Loucy (cell line): ENCODE results near the gene TBC1D24.

Experiments
- H2AFZ ChIP-seq: fragments of 200-600 bp; sonication (generic); 2 replicates; pipeline ENCODE4 v1.6.0; 2016; ENCODE audit warnings: antibody characterized with exemption, mild to moderate bottlenecking, low read length, moderate library complexity
- H3F3A ChIP-seq: fragments of 200-600 bp; 2 replicates; pipeline ENCODE4 v1.6.0; 2016; ENCODE audit warnings: antibody characterized with exemption, low read depth, mild to moderate bottlenecking
- H3K27me3 ChIP-seq: fragments of 200-600 bp; sonication (generic); 2 replicates; pipeline ENCODE4 v1.6.1; 2014; ENCODE audit warnings: low read length, mild to moderate bottlenecking; ENCODE audit not compliant: insufficient read depth, poor library complexity, severe bottlenecking
- H3K36me3 ChIP-seq: fragments of 200-600 bp; sonication (generic); 2 replicates; pipeline ENCODE4 v1.6.1; 2016; ENCODE audit warnings: low read length; ENCODE audit not compliant: insufficient read depth
- H3K4me1 ChIP-seq: fragments of 200-600 bp; sonication (generic); 2 replicates; pipeline ENCODE4 v1.5.1; 2014; ENCODE audit warnings: low read length, mild to moderate bottlenecking; ENCODE audit not compliant: insufficient read depth, poor library complexity, severe bottlenecking
- H3K4me2 ChIP-seq: fragments of 200-600 bp; sonication (generic); 2 replicates; pipeline ENCODE4 v1.6.0; 2014; ENCODE audit warnings: antibody characterized with exemption, low read length, low read depth, mild to moderate bottlenecking; ENCODE audit not compliant: poor library complexity, severe bottlenecking
- H3K4me3 ChIP-seq: fragments of 200-600 bp; sonication (generic); 2 replicates; pipeline ENCODE4 v1.5.1; 2014; ENCODE audit warnings: low read length, mild to moderate bottlenecking, mixed read lengths; ENCODE audit not compliant: poor library complexity, severe bottlenecking
- H3K79me2 ChIP-seq: fragments of 200-600 bp; sonication (generic); 2 replicates; pipeline ENCODE4 v1.6.1; 2014; ENCODE audit warnings: low read length; ENCODE audit not compliant: insufficient read depth
- H3K9ac ChIP-seq: fragments of 200-600 bp; sonication (generic); 2 replicates; pipeline ENCODE4 v1.6.0; 2014; ENCODE audit warnings: mild to moderate bottlenecking, low read depth, low read length, moderate library complexity; ENCODE audit not compliant: poor library complexity, severe bottlenecking
- H3K9me2 ChIP-seq: fragments of 200-600 bp; sonication (generic); replicated peaks from 2 replicates; pipeline ENCODE4 v1.6.1; 2016; ENCODE audit warnings: low read depth, low read length, mixed read lengths
- H3K9me3 ChIP-seq: fragments of 200-600 bp; sonication (generic); 2 replicates; pipeline ENCODE4 v1.6.1; 2014; ENCODE audit warnings: mild to moderate bottlenecking, antibody characterized with exemption, low read length, low read depth; ENCODE audit not compliant: insufficient read depth
- H4K20me1 ChIP-seq: fragments of 200-600 bp; sonication (generic); 2 replicates; pipeline ENCODE4 v1.6.0; 2014; ENCODE audit warnings: antibody characterized with exemption, low read length, mild to moderate bottlenecking; ENCODE audit not compliant: insufficient read depth, poor library complexity, severe bottlenecking
- EZH2phosphoT487 ChIP-seq: fragments of 200-600 bp; IDR thresholded peaks from 2 replicates; pipeline ENCODE4 v1.6.1; 2018; ENCODE audit warnings: antibody characterized with exemption, mild to moderate bottlenecking, moderate library complexity, borderline replicate concordance
- TF ChIP-seq, protein P1 (sequence below): fragments of 200-600 bp; sonication (generic); conservative IDR thresholded peaks from 2 replicates; pipeline ENCODE4 v1.5.1; 2014; ENCODE audit warnings: mild to moderate bottlenecking, antibody characterized with exemption, low read length

TBC1D24 gene

DNA sequence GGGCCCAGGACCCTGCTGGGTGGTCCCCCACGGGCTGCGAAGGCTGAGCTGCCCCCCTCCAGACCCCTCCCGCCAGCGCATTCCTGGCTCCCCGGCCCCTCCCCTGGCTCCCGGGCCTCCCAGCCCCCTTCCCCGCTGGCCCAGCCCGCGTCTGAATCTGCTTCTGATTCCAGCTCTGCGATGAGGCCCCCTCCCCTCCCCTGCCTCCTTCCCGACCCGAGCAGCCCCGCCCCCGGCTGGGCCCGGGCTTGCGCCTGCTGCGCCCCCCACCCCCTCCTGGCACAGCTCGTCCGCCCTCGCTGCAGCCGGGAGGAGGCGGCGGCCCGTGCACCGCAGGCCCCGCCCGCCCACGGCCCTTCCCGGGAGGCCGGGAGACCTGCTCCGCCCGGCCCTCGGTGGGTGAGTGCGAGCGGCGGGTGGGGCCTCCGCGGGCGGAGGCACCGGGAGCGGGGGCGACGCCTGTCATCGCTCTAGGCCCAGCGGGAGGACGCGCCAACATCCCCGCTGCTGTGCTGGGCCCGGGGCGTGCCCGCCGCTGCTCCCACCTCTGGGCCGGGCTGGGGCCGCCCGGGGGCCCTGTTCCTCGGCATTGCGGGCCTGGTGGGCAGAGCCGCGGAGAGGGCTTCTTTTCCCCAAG lies 3.8 kb upstream of the TBC1D24 start, which contains the start of gene NTN3:
Gene NTN3, plus strand, starts transcription at position 282 of the 637 bp plus-strand sequence. CDS start 405 bp downstream, outside the sequence.
- TF ChIP-seq, protein P1, sequence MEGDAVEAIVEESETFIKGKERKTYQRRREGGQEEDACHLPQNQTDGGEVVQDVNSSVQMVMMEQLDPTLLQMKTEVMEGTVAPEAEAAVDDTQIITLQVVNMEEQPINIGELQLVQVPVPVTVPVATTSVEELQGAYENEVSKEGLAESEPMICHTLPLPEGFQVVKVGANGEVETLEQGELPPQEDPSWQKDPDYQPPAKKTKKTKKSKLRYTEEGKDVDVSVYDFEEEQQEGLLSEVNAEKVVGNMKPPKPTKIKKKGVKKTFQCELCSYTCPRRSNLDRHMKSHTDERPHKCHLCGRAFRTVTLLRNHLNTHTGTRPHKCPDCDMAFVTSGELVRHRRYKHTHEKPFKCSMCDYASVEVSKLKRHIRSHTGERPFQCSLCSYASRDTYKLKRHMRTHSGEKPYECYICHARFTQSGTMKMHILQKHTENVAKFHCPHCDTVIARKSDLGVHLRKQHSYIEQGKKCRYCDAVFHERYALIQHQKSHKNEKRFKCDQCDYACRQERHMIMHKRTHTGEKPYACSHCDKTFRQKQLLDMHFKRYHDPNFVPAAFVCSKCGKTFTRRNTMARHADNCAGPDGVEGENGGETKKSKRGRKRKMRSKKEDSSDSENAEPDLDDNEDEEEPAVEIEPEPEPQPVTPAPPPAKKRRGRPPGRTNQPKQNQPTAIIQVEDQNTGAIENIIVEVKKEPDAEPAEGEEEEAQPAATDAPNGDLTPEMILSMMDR = no peak
- TF ChIP-seq EZH2phosphoT487 = no peak
- H3F3A ChIP-seq = no peaks in the 10 kb centered on the region
- no peak within 1 kb of the TSS for H2AFZ ChIP-seq
- no peaks in the 10 kb centered on the region for H3K9me3 ChIP-seq
- H3K4me2 ChIP-seq = peak within 1 kb of the TSS; percentile 92
- H3K4me3 ChIP-seq = peak within 1 kb of the TSS; percentile 80
- H3K9ac ChIP-seq = peak within 1 kb of the TSS; percentile 100
- H3K9me2 ChIP-seq = no peaks in the 10 kb centered on the region
- no peaks in the 10 kb centered on the region for H3K27me3 ChIP-seq
- H3K36me3 ChIP-seq = no peaks in the 10 kb centered on the region
- peaks cover 9% of the 10 kb centered on the region for H4K20me1 ChIP-seq
- H3K4me1 ChIP-seq = peaks cover 34% of the 10 kb centered on the region
- H3K79me2 ChIP-seq = peaks cover 19% of the 10 kb centered on the region

DNA sequence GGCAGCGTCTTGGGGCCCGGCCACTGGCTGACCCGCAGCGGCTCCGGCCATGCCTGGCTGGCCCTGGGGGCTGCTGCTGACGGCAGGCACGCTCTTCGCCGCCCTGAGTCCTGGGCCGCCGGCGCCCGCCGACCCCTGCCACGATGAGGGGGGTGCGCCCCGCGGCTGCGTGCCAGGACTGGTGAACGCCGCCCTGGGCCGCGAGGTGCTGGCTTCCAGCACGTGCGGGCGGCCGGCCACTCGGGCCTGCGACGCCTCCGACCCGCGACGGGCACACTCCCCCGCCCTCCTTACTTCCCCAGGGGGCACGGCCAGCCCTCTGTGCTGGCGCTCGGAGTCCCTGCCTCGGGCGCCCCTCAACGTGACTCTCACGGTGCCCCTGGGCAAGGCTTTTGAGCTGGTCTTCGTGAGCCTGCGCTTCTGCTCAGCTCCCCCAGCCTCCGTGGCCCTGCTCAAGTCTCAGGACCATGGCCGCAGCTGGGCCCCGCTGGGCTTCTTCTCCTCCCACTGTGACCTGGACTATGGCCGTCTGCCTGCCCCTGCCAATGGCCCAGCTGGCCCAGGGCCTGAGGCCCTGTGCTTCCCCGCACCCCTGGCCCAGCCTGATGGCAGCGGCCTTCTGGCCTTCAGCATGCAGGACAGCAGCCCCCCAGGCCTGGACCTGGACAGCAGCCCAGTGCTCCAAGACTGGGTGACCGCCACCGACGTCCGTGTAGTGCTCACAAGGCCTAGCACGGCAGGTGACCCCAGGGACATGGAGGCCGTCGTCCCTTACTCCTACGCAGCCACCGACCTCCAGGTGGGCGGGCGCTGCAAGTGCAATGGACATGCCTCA lies 3.1 kb upstream of the TBC1D24 start:
- H2AFZ ChIP-seq = no peak overlapping the region

DNA sequence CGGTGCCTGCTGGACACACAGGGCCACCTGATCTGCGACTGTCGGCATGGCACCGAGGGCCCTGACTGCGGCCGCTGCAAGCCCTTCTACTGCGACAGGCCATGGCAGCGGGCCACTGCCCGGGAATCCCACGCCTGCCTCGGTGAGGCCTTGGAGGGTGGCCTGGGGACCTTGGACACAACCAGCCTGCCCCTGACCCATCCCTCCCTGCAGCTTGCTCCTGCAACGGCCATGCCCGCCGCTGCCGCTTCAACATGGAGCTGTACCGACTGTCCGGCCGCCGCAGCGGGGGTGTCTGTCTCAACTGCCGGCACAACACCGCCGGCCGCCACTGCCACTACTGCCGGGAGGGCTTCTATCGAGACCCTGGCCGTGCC lies 2.5 kb upstream of the TBC1D24 start:
- peaks cover 31% of the 10 kb centered on the region for H3K4me1 ChIP-seq
- no peak for TF ChIP-seq EZH2phosphoT487
- TF ChIP-seq, protein P1 = no peak

More for the DNA sequence above, 3.1 kb upstream of the TBC1D24 start:
- peaks cover 34% of the 10 kb centered on the region for H3K4me1 ChIP-seq
- TF ChIP-seq EZH2phosphoT487 = no peak
- TF ChIP-seq, protein P1 = no peak
- no peaks in the 10 kb centered on the region for H3K9me2 ChIP-seq
- H3K27me3 ChIP-seq = no peaks in the 10 kb centered on the region
- no peaks in the 10 kb centered on the region for H3K36me3 ChIP-seq
- H3K4me2 ChIP-seq = peak overlapping the region; percentile 92
- H3K9me3 ChIP-seq = no peaks in the 10 kb centered on the region
- peaks cover 26% of the 10 kb centered on the region for H3K79me2 ChIP-seq
- H3F3A ChIP-seq = no peaks in the 10 kb centered on the region
- peak overlapping the region; percentile 80 for H3K4me3 ChIP-seq
- peaks cover 14% of the 10 kb centered on the region for H4K20me1 ChIP-seq
- H3K9ac ChIP-seq = peak overlapping the region; percentile 100

More for the DNA sequence above, 2.5 kb upstream of the TBC1D24 start:
- no peak overlapping the region for H2AFZ ChIP-seq
- no peaks in the 10 kb centered on the region for H3F3A ChIP-seq
- H4K20me1 ChIP-seq = peaks cover 14% of the 10 kb centered on the region
- H3K4me3 ChIP-seq = no peak overlapping the region
- no peaks in the 10 kb centered on the region for H3K27me3 ChIP-seq
- no peaks in the 10 kb centered on the region for H3K36me3 ChIP-seq
- H3K9ac ChIP-seq = peak overlapping the region; percentile 61
- H3K9me2 ChIP-seq = no peaks in the 10 kb centered on the region
- H3K79me2 ChIP-seq = peaks cover 32% of the 10 kb centered on the region
- no peaks in the 10 kb centered on the region for H3K9me3 ChIP-seq
- peak overlapping the region; percentile 92 for H3K4me2 ChIP-seq
